Activated effector memory CD4-positive, alpha-beta T cell treated with anti-CD3 and anti-CD28 coated beads, Interleukin-2, amount 50 U/mL, for 16 hours (primary cell): ENCODE measurements around the gene SH3PXD2A.
"Not testable (repeated sequence)": the region's sequence is repeated elsewhere in the genome, so short reads cannot be mapped to it uniquely, and the experiment has no call there.

Source experiments
- DNase-seq: peaks from one replicate; pipeline ENCODE4 v3.0.0-alpha.2; 2020

The SH3PXD2A gene

GRCh38 chr10:103762916-103763315, 92.5 kb downstream of the SH3PXD2A start:
- no peak for DNase-seq

- no peak for DNase-seq
Observed at GRCh38 chr10:103762162-103762561, 93.2 kb downstream of the SH3PXD2A start.

DNA sequence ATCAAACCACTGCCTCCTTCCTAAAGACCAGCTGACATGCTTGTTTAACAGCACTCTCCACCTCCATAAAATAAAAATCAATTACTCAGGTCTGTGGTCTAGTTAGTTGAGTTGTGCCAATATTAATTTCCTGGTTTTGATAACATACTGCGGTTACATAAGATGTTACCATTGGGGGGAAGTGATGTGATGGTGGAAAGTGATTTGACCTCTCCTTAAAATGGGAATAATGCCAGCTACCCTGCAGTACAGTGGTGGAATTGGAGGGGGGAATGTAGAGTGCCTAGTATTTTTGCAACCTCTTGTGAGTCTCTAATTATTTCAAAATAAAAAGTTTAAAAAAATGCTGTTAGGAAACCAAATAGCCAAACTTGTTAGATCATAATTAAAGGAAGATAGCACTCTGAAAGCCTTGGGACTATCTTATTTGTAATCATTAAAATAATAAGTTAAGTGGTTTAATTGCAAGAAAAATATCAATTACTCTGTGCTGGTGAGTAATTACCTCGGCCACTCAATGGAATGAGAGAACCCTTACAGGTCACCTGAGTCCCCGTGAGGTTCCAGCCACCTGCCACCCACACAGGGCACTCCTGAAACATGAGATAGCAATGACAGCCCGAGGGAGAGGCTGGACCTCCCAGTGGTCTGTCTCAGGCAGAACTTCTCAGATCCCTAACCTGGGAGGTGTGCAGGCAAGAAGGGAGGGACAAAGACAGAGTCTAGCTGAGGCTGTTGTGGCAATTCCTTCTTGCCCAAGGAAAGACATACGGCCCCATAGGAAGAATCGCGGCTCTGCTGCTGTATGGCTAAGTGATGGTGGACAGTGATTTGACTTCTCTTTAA, 94.1 kb downstream of the SH3PXD2A start:
- no peak for DNase-seq

DNA sequence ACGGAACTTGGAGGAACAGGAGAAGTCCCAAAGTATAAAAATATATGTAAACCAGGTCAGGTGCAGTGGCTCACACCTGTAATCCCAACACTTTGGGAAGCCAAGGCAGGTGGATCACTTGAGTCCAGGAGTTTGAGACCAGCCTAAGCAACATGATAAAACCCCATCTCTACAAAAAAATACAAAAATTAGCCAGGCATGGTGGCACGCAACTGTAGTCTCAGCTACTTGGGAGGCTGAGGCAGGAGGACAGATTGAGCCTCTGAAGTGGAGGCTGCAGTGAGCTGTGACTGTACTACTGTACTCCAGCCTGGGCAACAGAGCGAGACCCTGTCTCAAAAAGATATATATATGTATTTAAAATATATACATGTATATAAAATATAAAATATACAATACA, 95.1 kb downstream of the SH3PXD2A start:
- DNase-seq, result not testable (repeated sequence)

GRCh38 chr10:103759100-103759781, 96.1 kb downstream of the SH3PXD2A start:
- peak; percentile 73 for DNase-seq

GRCh38 chr10:103758294-103758681, 97.1 kb downstream of the SH3PXD2A start:
- DNase-seq, result no peak

GRCh38 chr10:103757531-103758293, 97.7 kb downstream of the SH3PXD2A start:
- peak; percentile 89 for DNase-seq

DNA sequence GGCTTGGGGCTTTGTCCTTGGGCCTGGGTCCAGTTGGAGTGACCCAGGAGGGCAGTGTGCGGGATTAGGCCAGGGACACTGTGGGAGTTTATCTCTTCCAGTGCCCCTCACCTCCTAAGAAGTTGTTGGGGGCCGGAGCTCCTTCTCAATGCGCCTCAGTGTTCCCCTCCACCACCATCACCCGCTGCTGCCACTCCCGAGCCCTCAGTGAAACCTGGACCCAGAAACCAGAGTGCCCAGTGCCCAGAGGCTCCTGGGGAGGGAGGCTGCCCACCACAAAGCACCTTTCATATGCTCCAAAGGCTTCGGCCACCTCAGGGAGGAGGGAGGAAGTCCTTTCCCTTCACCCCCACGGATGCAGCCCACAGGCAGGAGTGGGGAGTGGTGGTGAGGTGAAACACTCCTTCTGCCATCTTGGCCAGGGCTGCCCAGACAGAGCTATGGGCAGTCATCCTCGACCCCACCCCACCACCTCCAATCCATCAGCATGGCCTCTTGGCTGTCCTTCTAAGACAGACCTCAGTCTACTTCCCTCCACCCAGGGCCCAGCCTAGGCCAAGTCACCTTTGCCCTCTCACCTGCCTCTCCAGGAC, 99.0 kb downstream of the SH3PXD2A start:
- no peak for DNase-seq

DNA sequence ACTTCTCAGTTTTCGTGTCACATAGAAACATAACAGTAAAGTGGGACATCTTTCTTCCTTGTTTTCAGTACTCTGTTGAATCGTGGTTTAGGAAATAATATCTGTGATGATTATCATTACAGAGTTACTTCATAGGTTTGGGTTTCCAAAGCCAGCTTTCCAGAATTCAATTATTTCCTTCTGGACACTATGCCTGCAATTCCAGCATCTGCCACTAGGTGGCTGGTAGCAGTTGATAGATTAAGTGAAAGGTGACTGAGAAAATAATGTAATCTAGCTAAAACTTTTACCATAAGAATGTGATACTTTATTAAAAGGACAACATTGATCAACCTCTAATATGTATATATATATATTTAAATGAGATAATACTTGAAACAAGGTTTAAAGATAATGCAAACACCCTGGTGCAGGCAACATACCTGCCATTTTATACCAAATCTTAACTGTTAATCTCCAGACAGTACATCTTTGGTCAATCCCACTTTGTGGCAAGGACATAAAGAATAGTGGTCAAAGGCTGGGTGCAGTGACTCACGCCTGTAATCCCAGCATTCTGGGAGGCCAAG, 102.6 kb downstream of the SH3PXD2A start:
- DNase-seq, result no peak

DNA sequence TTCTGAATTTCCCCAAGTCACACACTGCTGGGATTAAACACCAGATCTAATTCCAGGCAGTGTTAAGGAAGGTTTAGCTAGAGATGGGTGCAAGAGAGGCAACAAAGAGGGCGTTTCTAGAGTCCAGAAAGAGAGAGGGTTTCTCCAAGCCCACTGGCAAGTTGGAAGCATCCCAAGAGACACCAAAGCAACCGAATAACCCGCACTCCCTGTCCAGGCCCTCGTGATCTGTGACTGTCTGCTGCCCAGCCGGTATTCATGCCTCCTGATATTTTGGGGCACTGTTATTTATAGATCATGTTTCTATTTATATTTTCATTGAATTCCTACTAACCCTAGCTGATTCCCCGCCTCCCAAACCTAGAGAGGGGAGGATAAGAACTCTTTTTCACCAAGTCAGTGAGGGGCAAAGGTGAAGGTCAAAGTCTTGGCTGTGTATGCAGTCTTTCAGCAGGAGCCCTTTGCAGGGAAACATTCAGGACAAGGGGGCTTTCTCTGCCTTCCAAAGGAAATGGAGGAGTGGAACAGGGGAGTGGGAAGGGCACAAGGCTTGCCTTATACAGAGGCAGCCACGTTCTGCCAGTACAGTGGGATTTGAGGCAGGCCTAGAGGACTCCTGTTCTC, 103.6 kb downstream of the SH3PXD2A start:
- no peak for DNase-seq

- DNase-seq, result no peak
Observed at GRCh38 chr10:103750836-103751235, 104.5 kb downstream of the SH3PXD2A start.

DNA sequence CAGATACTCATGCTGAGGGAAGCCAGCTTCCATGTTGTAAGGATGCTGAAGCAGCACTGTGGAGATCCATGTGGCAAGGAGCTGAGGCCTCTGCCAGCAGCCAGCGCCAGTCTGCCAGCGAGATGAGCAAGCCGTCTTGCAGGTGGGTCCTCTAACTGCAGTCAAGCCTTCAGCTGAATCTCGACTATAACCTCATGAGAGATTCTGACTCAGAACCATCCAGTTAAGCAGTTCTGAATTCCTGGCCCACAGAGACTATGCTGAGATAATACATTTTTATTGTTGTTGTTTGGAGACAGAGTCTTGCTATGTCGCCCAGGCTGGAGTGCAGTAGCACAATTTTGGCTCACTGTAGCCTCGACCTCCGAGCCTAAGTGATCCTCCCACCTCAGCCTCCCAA, 105.6 kb downstream of the SH3PXD2A start:
- no peak for DNase-seq

- peak; percentile 70 for DNase-seq
Observed at GRCh38 chr10:103748020-103748419, 107.4 kb downstream of the SH3PXD2A start.

DNA sequence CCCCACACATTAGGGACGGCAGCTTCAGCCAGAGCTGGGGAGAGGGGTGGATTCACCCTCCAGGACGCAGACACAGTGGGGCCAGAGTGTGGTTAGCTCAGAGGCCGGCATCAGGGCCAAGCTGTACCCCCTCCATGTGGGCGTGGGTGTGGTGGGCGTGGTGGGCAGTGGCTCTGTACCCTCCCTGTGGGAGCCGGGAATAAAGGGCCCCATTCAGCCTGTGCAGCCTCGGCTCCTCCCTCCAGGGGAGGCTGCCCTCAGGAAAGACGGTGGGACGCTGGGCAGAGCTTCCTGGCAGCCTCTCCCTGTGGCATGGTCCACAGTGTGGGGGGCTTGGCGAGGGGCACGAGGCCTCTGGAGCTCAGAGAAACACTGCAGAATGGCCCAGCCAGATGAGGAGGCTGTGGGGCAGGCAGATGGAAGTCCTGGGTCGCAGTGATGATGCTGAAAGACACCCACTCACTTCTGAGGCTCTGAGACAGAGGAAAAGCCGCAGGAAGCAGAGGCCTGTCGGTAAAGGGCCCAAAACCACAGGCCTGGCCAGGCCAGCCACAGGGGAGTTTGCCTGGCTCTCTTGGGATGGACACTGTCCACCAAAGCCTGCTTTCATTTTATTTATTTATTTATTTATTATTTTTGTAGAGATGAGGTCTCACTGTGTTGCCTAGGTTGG, 108.0 kb downstream of the SH3PXD2A start:
- no peak for DNase-seq

DNA sequence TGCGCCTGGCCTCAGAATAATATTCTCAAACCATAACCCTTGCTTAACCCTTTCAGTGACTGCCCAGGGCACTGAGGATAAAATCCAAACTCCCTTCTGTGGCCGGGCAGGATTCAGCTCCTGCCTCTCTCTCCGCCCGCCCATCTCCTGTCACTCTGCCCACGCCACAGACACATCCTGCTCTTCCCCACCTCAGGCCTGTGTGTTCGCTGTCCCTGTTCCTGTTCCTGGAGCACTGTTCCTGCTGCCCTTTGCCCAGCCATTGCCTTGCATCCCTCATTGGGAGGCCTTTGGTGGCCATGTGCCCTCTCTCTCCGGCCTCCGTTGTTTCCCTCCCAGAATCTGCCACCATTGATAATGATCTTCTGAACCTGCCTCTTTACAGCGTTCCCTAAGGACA, 108.8 kb downstream of the SH3PXD2A start:
- DNase-seq, result no peak

DNA sequence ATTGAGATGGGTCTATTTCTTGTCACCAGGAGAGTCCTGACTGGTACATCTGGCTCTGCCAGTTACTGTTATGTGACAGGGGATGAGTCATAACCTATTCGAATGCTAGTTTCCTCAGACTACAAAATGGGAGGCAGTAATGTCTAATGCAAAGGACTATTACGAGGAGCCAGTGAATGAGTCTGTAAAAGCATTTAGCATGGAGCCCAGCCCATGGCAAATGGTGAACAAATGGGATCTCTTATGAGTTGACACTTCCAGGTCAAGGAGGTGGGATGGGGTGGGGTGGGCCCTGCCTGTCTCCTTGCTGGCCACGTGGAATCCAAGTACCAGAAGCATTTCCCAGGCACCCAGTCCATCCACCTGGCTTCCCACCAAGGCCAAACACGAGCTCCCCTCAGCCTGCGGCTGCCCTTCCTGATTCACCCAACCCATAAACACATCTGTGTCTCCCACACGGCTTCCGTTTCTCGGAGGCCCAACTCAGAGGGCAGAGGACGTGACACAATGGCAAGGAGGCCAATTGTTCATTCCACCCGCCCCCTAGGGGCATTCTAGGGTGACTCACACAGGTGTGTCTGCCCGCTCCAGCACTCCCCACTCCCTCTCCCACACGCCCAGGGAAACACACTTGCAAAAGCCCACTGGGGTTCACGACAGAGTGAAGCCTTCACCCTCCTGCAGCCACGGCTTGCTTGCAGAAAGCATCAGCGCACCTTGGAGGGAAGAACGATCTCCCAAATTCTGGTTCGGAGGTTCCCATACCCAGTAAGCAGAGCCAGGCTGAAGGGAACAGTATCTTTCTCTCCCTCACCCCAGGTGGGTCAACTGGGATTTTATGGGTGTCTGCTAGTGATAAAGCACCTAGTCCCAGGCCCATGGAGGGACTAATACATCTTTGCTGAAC, 109.8 kb downstream of the SH3PXD2A start:
- DNase-seq, result peak; percentile 91

- no peak for DNase-seq
Observed at GRCh38 chr10:103742824-103743223, 112.6 kb downstream of the SH3PXD2A start.

- no peak for DNase-seq
Observed at GRCh38 chr10:103740611-103741010, 114.8 kb downstream of the SH3PXD2A start.

DNA sequence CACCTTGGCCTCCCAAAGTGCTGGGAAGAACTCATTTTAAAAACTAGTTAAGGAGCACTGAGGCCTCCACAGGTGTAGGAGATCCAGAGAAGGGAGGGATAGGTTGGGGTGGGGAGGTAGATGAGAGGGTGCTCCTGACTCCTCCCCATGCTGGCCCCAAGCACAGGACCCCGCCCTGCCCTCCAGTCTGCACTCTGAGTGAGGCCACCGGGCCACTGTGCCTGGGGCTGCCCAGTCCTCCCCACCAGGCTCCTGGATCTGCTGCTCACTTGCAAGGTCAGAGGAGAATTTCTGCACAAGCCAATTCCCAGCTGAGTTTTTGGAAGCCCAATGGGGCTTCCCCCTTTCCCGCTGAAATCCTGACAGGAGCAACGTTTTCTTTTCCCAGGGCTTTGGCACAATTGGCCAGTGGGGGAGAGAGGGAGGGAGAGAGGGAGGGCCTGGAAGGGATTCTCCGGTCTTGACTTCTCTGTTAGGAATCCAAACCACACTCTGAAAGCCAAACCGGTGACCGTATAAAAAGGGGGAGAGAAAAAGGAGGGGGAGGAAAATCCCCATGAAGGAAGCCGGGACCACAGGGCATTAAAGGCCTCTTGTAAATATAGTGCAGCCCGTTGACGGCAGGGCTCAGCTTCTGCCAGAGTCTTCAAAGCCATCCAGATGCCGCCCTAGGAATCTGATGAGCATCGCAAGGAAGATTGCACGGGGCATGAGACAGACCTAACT, 116.2 kb downstream of the SH3PXD2A start:
- no peak for DNase-seq
